SU-DHL-6 (cell line): ENCODE measurements around the gene SYT2.
"Not testable (repeated sequence)": the region's sequence is repeated elsewhere in the genome, so short reads cannot be mapped to it uniquely, and the experiment has no call there.

Experiments used
- CTCF ChIP-seq: fragments of 200-600 bp; sonication (generic); IDR thresholded peaks from one replicate; pipeline ENCODE4 v1.5.1; 2017; ENCODE audit warnings: antibody characterized with exemption, mild to moderate bottlenecking, low read length, moderate library complexity; ENCODE audit not compliant: insufficient read depth, poor library complexity, severe bottlenecking
- EZH2phosphoT487 ChIP-seq: fragments of 200-600 bp; sonication (generic), shearing (Covaris generic); conservative IDR thresholded peaks from 2 replicates; pipeline ENCODE4 v1.6.1; 2018; ENCODE audit warnings: mild to moderate bottlenecking, antibody characterized with exemption, low read length, moderate library complexity, mixed read lengths

DNA sequence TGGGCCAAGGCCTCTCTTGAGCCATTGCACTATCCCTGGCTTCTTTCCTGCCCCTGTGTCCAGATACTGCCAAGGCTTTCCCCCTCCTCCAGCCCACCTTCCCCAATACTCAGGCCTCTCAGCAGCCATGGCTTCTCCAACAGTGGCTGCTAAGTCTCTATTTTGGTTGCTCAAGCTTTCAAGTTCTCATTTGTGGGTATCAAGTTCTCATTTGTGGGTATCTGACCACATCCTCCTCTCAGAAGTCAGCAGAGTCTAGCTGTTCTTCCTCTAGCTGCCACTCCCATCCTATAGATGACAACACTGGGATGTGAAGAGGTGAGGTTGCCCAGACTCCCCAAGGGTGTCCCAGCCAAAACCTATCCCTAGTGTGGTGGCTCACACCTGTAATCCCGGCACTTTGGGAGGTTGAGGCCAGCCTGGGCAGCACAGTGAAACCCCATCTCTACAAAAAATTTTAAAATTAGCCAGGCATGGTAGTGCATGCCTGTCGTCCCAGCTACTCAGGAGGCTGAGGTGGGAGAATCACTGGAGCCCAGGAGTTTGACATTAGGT, 80.9 kb downstream of the SYT2 start:
- TF ChIP-seq CTCF, EZH2phosphoT487: not testable (repeated sequence)
